OCI-LY1 (cell line): ENCODE measurements around the gene SPINK7.

Source experiments
- CTCF ChIP-seq: fragments of 200-600 bp; sonication (generic), shearing (Covaris generic); IDR thresholded peaks from 2 replicates; pipeline ENCODE4 v1.5.1; 2017; ENCODE audit warnings: mild to moderate bottlenecking, antibody characterized with exemption, low read length, moderate library complexity, mixed read lengths
- EZH2 ChIP-seq: fragments of 200-600 bp; sonication (generic), shearing (Covaris generic); IDR thresholded peaks from 2 replicates; pipeline ENCODE4 v1.8.0; 2017; ENCODE audit warnings: borderline replicate concordance, mixed run types, mild to moderate bottlenecking, antibody characterized with exemption, low read length, moderate library complexity, mixed read lengths

- TF ChIP-seq CTCF (no peak), EZH2 (no peak)
These were observed 43.7 kb upstream of the SPINK7 start, which contains the start of gene SPINK13 for GRCh38 chr5:148268566-148268965.
